Activated gamma-delta T cell treated with anti-CD3 and anti-CD28 coated beads, Interleukin-2, amount 50 U/mL, for 16 hours (primary cell): ENCODE data around the gene PALD1.
A peak's percentile ranks its signal among the peaks of the same experiment; 100 is the strongest.
"Not testable (repeated sequence)": the region's sequence is repeated elsewhere in the genome, so short reads cannot be mapped to it uniquely, and the experiment has no call there.

Source experiments
- DNase-seq: peaks from one replicate; pipeline ENCODE4 v3.0.0-alpha.2; 2020; ENCODE audit warnings: low read depth

PALD1 gene

DNA sequence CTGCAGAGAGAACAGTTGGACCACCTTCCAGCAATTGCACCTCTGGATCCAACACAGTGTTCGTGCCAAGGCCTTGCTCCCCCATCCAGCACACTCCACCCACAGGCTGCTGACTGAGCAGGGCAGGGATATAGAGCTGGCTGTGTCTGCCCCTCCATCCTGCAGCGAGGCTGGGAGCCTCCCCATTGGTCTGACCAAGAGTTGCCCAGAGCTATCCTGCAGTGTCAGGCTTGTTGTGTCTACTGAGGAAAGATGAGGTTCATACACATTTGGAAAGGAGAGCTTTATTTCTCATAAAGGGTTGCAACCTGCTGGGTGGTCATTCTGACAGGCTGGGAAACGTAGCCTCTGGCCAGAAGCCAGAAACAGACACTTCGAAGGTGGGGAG, 96.9 kb downstream of the PALD1 start:
- no peak for DNase-seq

DNA sequence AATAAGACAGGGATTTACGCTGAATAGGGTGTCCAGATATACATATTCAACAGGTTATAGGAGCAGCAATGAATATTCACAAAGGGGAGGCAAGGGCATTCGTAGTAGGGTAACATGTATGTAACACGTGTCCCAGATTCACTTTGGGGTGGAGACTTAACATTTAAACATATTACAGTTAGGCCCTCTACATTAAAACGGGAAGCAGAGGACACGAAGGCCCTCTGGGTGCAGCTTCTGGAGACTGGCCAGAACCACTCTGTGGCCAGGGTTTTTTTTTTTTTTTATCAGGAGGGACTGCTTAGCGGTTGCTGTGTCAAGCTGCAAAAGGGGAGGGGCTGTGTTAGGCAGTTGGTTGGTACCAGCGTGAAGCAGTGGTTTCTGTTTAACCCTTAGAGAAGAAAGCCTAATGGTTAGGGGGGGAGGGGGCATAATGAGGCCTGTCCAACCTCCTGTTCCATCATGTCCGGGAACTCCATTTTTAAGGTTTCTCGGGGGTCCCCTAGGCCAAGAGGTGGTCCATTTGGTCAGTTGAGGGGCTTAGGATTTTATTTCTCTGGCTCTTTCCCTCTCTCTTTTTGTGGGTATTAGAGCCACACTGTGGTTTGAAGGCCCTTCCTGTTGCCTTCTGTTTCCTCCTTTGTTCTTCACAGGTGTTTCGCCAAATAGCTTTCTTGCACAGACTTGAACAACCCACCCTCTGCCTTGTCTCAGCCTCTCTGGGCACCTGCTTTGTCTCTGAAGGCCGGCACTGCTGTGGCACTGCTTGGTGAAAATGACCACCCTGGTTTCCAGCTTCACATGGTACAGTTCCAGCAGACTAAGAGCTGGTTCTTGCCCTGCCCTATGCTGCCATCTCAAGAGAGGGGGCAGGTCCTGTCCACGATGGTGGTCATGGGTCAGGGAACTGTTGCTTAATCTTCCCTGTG, 97.6 kb downstream of the PALD1 start:
- DNase-seq, result no peak

- DNase-seq, result no peak
Observed at GRCh38 chr10:70576803-70577517, 98.4 kb downstream of the PALD1 start.

DNA sequence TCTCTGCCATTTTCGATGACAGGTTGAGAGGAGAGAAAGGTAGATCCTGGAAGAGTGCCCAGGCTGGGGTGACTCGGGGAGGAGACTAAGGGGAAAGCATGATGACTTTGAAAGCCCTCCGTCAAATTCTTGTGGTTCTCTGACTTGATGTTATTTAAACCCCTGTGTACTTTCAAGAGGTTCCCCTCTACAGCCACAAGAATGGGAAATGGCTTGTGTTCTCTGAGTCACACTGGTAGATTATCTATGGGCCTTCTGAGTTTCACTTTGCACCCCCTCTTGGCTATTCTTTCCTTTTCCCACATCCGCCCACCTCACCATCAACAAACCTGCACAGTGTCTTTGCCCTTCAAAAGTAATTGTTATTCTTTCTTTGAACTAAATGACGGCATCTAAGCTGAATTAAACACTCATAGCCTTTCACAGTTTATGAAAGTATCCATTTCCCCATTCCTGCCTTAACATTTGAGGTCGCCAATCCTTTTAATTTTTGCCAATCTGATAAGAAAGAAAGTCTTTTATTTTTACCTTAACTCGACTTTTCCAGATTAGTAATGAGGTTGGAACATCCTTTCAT, 99.9 kb downstream of the PALD1 start:
- peak; percentile 62 for DNase-seq

- DNase-seq, result no peak
Observed at GRCh38 chr10:70579234-70580002, 100.9 kb downstream of the PALD1 start.

- DNase-seq, result not testable (repeated sequence)
Observed at GRCh38 chr10:70581176-70581575, 102.6 kb downstream of the PALD1 start.

GRCh38 chr10:70582793-70583668, 104.5 kb downstream of the PALD1 start:
- no peak for DNase-seq

DNA sequence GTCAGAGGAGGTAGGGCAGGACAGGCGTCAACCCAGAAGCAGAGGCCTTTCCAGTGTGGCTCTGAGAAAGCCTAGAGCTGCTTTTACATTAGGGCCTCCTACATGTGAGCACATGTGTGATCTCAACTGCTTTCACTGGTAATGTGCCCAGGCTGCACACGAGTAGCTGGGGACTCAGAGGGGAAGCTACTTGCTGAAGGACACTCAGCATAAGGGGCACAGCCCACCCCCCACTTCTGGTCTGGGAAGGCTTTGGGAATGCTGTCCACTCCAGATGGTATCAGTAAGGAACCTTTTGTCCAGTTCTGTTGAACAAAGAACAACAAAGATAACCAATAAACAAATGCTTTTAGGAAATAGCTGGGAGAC, 105.1 kb downstream of the PALD1 start:
- DNase-seq, result no peak

DNA sequence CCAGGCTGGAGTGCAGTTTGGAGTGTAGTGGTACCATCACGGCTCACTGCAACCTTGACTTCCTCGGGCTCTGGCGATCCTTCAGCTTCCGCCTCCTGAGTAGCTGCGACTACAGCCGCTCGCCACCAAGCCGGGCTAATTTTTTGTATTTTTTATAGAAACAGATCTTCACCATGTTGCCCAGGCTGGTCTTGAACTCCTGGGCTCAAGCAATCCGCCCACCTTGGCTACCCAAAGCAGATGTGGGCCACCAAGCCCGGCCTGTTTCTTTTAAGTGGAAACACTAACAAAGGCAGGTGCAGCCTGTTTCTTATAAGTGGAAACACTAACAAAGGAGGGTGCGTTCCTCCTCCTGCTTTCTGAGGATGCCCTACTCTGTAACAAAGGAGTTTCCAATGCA, 105.8 kb downstream of the PALD1 start:
- no peak for DNase-seq

- DNase-seq, result no peak
Observed at GRCh38 chr10:70584909-70585544, 106.5 kb downstream of the PALD1 start.

DNA sequence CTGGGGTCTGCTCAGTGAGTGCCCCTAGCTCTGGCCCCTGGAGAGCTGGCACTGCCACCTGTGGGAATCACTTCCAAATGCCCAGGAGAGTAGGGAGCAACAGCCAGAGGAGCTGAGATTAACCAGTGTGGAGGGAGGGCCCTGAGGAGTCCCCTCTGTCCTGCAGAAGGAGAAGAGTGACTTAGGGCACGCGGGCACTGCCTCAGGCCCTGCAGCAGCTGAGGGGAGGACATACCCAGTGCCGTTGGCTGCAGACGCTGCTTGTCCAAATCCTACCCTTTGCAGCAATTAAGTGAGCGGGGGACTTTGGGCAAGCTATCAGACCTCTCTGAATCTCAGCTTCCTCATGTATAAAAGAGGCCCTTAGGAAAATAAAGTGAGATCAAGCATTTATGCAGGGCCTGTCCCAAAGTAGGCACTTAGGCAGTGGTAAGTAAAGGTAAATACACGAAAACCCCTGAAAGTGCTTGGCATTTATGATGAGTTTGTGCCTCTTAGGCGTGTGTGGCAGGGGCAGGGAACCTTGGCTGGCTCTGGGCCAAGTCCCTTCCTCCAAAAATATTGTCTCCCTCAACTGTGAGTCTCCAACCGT, 107.1 kb downstream of the PALD1 start:
- no peak for DNase-seq

DNA sequence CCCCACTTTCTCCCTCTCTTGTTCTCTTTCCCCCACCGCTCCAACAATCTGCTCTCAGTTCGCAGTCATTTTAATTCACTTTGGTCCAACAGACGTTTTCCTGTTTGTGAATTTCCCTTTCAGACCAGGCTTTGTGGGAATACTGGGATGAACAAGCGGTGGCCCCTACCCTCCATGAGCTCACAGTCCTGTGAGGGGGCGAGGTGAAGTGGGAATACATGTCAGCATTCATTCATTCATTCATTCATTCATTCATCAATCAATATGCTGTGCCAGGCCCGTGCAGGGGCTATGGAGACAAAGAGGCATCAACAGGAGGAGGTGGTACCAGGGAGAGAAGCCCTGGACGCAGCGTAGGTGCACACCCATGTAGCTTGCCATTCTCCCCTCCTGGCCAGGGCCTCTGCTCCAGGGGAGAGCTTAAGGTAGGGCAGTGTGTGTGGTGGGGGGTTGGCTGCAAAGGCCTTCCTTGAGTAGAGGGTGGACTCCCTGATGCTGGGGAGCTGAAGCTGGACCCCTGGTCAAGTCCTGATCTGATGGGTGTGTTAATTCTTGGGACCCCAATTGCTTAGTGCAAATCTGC, 107.9 kb downstream of the PALD1 start:
- no peak for DNase-seq

GRCh38 chr10:70587045-70587658, 108.6 kb downstream of the PALD1 start:
- DNase-seq, result no peak

DNA sequence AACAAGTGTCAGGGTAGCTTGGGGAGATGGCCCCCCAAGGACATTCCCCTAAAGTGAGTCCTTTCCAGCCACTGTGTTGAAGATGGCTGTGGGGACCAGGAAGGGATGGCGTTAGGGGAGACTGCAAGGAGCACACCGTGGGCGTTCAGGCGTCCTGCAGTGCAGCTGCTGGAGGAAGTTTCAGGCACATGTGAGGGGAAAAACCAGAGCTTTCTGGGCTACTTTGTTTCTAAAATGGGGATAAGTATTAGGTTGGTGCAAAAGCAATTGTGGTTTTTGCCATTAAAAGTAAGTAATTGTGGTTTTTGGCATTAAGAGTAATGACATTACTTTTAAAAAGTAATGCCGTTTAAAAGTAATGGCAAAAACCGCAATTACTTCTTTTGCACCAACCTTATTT, 109.7 kb downstream of the PALD1 start:
- no peak for DNase-seq

DNA sequence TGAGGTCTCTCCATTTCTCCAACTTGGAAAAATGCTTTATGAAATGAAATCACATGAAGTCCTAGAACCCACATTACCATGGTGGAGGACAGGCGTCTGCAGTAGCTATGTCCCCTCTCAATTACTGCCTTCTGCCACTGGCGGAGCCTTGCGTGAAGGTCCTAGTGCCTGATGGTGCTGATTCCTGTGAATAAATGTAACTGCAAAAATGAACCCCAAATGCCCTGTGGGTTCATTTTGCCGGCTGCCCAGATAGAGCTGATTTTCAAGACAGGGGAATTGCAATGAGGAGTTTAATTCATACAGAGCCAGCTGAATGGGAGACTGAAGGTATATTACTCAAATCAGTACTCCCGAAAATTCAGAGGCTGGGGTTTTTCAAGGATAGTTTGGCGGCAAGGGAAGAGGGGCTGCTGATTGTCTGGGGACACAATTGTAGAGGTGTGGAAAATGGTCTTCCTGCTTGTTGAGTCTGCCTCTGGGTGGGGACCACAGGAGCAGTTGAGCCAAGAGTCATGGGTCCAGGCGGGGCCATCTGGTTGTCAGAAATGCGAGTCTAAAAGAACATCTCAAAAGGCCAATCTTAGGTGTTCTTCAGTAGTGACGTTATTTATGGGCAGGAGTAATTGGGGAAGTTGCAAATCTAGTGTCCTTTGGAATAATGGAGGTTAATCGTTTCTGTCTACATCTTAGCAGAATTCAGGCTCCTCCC, 110.4 kb downstream of the PALD1 start:
- DNase-seq, result no peak

GRCh38 chr10:70589762-70590654, 111.4 kb downstream of the PALD1 start:
- DNase-seq, result no peak

DNA sequence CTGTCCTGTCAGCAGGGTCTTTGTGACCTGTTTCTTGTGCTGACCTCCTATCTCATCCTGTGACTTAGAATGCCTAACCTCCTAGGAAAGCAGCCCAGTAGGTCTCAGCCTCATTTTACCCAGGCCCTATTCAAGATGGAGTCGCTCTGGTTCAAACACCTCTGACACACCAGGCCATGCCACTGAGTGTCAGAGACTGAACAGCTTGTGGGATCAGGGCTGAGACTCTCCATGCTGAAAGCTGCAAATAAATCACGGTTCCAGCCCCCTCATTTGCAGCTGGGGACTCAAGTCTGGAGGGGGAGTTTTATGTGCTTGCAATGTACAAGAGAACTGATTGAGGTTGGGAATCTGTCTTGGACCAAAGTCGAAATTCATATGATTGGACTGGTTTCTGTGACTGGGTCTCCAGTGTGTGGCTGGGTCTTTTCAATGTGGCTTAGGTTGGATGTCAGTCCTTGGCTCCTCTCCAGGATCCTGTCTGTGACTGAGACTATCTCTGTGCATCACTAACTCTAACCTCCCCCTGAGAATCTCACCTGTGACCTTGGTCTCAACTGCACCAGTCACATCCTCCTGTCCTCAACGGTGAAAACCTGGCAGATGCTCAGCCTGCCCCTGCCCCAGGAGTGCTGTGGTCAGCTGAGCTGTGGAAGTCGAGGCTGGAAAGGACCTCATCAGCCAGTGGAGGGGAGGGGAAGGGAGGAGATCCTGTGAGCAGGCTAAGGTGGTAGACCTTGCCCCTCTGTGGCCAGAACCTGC, 112.3 kb downstream of the PALD1 start:
- DNase-seq, result no peak
